A375 (cell line): ENCODE results near the gene OR5H2. TPM values are rescaled to one million over a fixed set of nuclear protein-coding genes. Genes with fewer than 3 reads are reported as not detected.

Experiments
- total RNA-seq: library from RNA; depleted of rRNA; stranded (reverse); fragments of >200 nt; shearing (Covaris generic); gene quantifications from 2 replicates; pipeline ENCODE4 v1.2.3, GENCODE V29; 2014; rRNA removed

OR5H2 gene
- not detected in 2 replicates for total RNA-seq

GRCh38 chr3:98282205-98282604, at the start of gene OR5H2:
OR5H2 (plus strand) TSS chr3:98282505; CDS start chr3:98282903, 398 bp downstream.

DNA sequence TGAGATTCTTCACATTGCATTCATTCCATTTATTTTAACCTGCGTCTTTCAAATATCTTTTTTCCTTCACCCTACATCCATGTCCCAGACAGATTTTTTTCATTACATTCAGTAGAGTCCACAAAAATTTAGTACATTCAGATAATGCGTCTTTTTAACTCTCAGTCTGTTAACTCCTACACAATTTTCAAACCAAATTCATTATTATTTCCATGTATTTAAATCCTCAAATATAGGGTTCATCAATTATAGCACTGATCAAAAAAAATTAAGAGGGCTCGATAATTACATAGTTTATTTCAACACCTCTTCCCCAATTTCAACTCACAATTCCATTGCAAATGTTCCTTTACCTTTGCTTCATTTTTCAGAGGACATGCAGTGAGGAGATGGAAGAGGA, 18.4 kb upstream of the OR5H2 start, which contains the start of gene OR5H6:
OR5H6 (plus strand) TSS at position 301 of the 400 bp plus-strand sequence; CDS start at position 390, 89 bp downstream.

Other genes with a start within 250 kb of the OR5H2 start
- gene GABRR3, start 247.2 kb upstream of the OR5H2 start, total RNA-seq, result not detected in 2 replicates
- not detected in 2 replicates for gene OR5AC2, start 195.3 kb upstream of the OR5H2 start, total RNA-seq
- gene OR5H1, start 151.8 kb upstream of the OR5H2 start, total RNA-seq, result not detected in 2 replicates
- gene OR5H14, start 135.0 kb upstream of the OR5H2 start, total RNA-seq, result not detected in 2 replicates
- not detected in 2 replicates for gene OR5H15, start 115.8 kb upstream of the OR5H2 start, total RNA-seq
- gene OR5H6, start 18.3 kb upstream of the OR5H2 start, total RNA-seq, result not detected in 2 replicates
- not detected in 2 replicates for gene OR5K4, start 71.3 kb downstream of the OR5H2 start, total RNA-seq
- not detected in 2 replicates for gene OR5K3, start 108.2 kb downstream of the OR5H2 start, total RNA-seq
- gene OR5K1, start 180.7 kb downstream of the OR5H2 start, total RNA-seq, result not detected in 2 replicates
- not detected in 2 replicates for gene OR5K2, start 215.2 kb downstream of the OR5H2 start, total RNA-seq
- gene CLDND1, start 240.4 kb downstream of the OR5H2 start, total RNA-seq, result 137 and 140 TPM in 2 replicates
- not detected in 2 replicates for gene GPR15, start 249.5 kb downstream of the OR5H2 start, total RNA-seq